Prostate gland (tissue), 2 donors: ENCODE data around the gene USP47. TPM values are rescaled to one million over a fixed set of nuclear protein-coding genes. Genes with fewer than 3 reads are reported as not detected.

Experiments
- DNase-seq: peaks from one replicate; pipeline ENCODE4 v3.0.0-alpha.2; 2019; ENCODE audit warnings: low spot score
- H3K27ac ChIP-seq, 2 donors: fragments of 200-600 bp; sonication (generic); 2 replicates each; pipeline ENCODE4 v1.5.1; 2017 to 2019
- H3K27me3 ChIP-seq: fragments of 200-600 bp; sonication (generic); replicated peaks from 2 replicates; pipeline ENCODE4 v1.5.1; 2019; ENCODE audit not compliant: insufficient read depth
- H3K36me3 ChIP-seq, 2 donors: fragments of 200-600 bp; sonication (generic); 1 replicate in 1 of 2; 2 replicates in 1 of 2; pipeline versions ENCODE4 v1.5.1 to v1.8.1; 2017 to 2019
- H3K4me1 ChIP-seq: fragments of 200-600 bp; sonication (generic); replicated peaks from 2 replicates; pipeline ENCODE4 v1.5.1; 2019
- H3K4me3 ChIP-seq, 2 donors: fragments of 200-600 bp; sonication (generic); 2 replicates each; pipeline ENCODE4 v1.5.1; 2017 to 2019
- H3K9me3 ChIP-seq: fragments of 200-600 bp; sonication (generic); 2 replicates; pipeline ENCODE4 v1.5.1; 2017
- POLR2A ChIP-seq: fragments of 450-650 bp; IDR thresholded peaks from one replicate; pipeline ENCODE4 v1.6.1; 2016; ENCODE audit warnings: antibody characterized with exemption, mild to moderate bottlenecking
- POLR2AphosphoS5 ChIP-seq: sonication (generic); formaldehyde crosslinking; IDR thresholded peaks from one replicate; pipeline ENCODE4 v1.6.1; 2017; ENCODE audit warnings: antibody characterized with exemption
- WGBS: methylation state at CpG from one replicate; pipeline ENCODE4 v1.1.5; 2018; 5-methylcytosine and 5-hydroxymethylcytosine counted together
- intact Hi-C: fragments of 100-400 bp; cut with DNase I; formaldehyde crosslinking; loops from one replicate; pipeline ENCODE4 v1.14.2; 2022
- total RNA-seq, 2 donors: library from RNA; depleted of rRNA; stranded (reverse); fragments of >200 nt; gene quantifications; one replicate each; pipeline ENCODE4 v1.1.0, GENCODE V29; 2016
- TF ChIP-seq, protein P1 (sequence below), 4 experiments: fragments of 200-600 bp in 2 of 4; fragments of 450-650 bp in 2 of 4; sonication (generic) in 2 of 4; IDR thresholded peaks; 1 replicate in 3 of 4; 2 replicates in 1 of 4; pipeline ENCODE4 v1.5.1; 2016 to 2019; ENCODE audit warnings: antibody characterized with exemption in 4 of 4, mild to moderate bottlenecking in 2 of 4, moderate library complexity in 2 of 4

Gene USP47
- total RNA-seq, 2 donors from 2014 or later: 58.4 to 76.6 TPM

DNA sequence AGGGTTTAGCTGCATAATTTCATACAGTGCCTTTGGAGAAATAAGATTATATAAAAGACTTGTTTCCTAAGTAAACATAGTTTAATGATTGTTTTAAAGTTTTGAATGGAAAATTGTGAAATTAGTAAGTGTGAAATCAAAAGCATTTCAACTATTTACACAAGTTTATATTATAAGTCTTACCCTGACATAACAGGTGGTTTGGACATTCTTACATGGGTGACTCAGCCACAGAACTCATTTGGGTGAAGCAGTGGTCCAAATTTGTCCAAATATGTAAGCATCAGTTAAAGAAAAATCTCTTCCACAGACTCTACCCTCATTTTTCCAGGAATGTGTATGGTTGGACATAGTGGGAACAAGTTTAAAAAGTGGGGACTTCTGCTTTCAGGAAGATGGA, 68.0 kb downstream of the USP47 start:
- no peak overlapping the region for H3K27ac ChIP-seq
- no peaks in the 10 kb centered on the region for H3K27me3 ChIP-seq
- H3K36me3 ChIP-seq: no peaks in the 10 kb centered on the region
- H3K4me1 ChIP-seq: no peaks in the 10 kb centered on the region
- no peak for TF ChIP-seq POLR2A
- TF ChIP-seq, protein P1, sequence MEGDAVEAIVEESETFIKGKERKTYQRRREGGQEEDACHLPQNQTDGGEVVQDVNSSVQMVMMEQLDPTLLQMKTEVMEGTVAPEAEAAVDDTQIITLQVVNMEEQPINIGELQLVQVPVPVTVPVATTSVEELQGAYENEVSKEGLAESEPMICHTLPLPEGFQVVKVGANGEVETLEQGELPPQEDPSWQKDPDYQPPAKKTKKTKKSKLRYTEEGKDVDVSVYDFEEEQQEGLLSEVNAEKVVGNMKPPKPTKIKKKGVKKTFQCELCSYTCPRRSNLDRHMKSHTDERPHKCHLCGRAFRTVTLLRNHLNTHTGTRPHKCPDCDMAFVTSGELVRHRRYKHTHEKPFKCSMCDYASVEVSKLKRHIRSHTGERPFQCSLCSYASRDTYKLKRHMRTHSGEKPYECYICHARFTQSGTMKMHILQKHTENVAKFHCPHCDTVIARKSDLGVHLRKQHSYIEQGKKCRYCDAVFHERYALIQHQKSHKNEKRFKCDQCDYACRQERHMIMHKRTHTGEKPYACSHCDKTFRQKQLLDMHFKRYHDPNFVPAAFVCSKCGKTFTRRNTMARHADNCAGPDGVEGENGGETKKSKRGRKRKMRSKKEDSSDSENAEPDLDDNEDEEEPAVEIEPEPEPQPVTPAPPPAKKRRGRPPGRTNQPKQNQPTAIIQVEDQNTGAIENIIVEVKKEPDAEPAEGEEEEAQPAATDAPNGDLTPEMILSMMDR (IDR thresholded peaks at IDR 0.05): no peak
- DNase-seq: no peak
- no peak overlapping the region for H3K4me3 ChIP-seq
- intact Hi-C loops: no loop called here
- H3K9me3 ChIP-seq: no peaks in the 10 kb centered on the region

DNA sequence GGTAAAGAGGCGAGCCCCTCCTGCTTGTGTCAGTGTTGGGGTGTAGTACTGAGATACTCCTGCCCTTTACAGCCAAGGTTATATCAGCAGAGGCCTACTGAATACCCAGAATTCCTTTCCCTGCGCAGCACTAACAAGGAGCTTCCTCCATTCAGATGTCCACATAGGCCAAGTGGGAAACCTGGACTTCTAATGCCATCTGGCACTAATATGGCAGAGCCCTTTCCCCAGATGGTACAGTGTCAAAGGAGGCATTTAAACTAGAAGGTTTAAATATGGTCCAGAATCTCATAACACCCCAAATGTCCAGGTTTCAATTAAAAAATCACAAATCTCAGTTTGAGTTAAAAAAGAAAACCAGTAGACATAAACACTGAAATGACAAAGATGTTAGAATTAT, 68.8 kb downstream of the USP47 start:
- intact Hi-C loops: no loop called here

DNA sequence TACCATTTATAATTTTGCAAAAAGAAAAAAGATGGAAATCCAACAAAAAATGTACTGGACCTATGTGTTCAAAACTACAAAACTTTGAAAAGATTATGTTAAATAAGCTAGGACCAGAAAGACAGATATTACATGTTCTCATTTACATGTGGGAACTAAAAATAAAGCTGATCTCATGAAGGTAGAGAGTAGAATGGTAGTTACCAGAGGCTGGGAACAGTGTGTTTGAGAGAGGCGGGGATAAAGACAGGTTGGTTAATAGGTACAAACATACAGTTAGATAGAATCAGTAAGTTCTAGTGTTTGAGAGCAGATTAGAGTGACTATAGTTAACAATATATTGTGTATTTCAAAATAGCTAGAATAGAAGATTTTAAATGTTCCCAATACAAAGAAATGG, 71.6 kb downstream of the USP47 start:
- WGBS: 97% methylated on average over 1 of the region's 1 CpG
- no peaks in the 10 kb centered on the region for H3K27me3 ChIP-seq
- no peak overlapping the region for H3K4me3 ChIP-seq
- no peaks in the 10 kb centered on the region for H3K9me3 ChIP-seq
- TF ChIP-seq, protein P1 (IDR thresholded peaks at IDR 0.05): no peak
- no peak for TF ChIP-seq POLR2A
- TF ChIP-seq POLR2AphosphoS5: no peak
- no peak overlapping the region for H3K27ac ChIP-seq
- H3K4me1 ChIP-seq: no peaks in the 10 kb centered on the region
- no peaks in the 10 kb centered on the region for H3K36me3 ChIP-seq
- intact Hi-C loops: no loop called here
- no peak for DNase-seq

More for the DNA sequence above, 68.8 kb downstream of the USP47 start:
- no peak for DNase-seq
- no peaks in the 10 kb centered on the region for H3K36me3 ChIP-seq
- H3K4me1 ChIP-seq: no peaks in the 10 kb centered on the region
- TF ChIP-seq, protein P1 (IDR thresholded peaks at IDR 0.05): no peak
- no peaks in the 10 kb centered on the region for H3K27me3 ChIP-seq
- no peaks in the 10 kb centered on the region for H3K9me3 ChIP-seq
- no peak overlapping the region for H3K4me3 ChIP-seq
- 95% methylated on average over 2 of the region's 2 CpGs for WGBS
- no peak overlapping the region for H3K27ac ChIP-seq

DNA sequence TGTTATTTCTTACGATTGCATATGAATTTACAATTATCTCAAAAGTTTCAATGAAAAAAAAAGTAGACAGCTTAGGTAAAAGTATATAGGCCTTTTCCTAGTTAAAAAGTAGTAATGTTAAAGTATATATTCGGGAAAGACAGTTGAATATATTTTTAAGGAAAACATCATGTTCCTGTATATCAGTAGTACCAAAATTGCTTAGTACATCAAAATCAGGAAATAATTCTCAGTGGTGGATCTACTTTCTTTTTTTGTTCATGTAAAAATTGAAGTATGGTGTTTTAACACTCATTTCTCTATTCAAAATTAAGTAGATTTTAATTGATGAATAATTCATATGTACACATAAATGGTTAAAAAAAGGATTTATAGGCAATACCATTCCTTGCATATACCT, 73.9 kb downstream of the USP47 start:
- intact Hi-C loops: no loop called here
- no peaks in the 10 kb centered on the region for H3K27me3 ChIP-seq
- H3K36me3 ChIP-seq: no peaks in the 10 kb centered on the region
- no peak for TF ChIP-seq POLR2AphosphoS5
- TF ChIP-seq, protein P1 (IDR thresholded peaks at IDR 0.05): no peak
- TF ChIP-seq POLR2A: no peak
- H3K4me3 ChIP-seq: no peak overlapping the region
- H3K9me3 ChIP-seq: no peaks in the 10 kb centered on the region
- H3K4me1 ChIP-seq: no peaks in the 10 kb centered on the region
- WGBS: 97% methylated on average over 2 of the region's 2 CpGs
- no peak for DNase-seq
- H3K27ac ChIP-seq: no peak overlapping the region

DNA sequence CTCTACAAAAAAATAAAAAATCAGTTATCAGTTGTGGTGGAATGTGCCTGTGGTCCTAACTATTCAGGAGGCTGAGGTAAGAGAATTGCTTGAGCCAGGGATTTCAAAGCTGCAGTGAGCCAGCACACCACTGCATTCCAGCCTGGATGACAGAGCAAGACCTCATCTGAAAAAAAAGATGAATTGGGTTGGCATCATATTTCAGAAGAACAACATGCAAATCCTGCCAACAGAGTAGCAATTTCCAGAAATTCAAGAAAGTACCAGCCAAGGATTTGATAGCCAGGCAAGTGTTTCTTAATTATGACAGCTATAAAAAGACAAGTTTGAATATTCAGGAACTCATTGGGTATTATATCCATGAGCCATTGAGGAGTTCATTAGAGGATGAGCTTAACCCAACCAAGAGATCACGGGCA, 75.2 kb downstream of the USP47 start:
- WGBS: 88% methylated on average over 1 of the region's 1 CpG
- H3K4me3 ChIP-seq: no peak overlapping the region
- H3K4me1 ChIP-seq: no peaks in the 10 kb centered on the region
- no peaks in the 10 kb centered on the region for H3K36me3 ChIP-seq
- intact Hi-C loops: no loop called here
- H3K9me3 ChIP-seq: no peaks in the 10 kb centered on the region
- H3K27ac ChIP-seq: no peak overlapping the region
- H3K27me3 ChIP-seq: no peaks in the 10 kb centered on the region
- DNase-seq: no peak
- TF ChIP-seq POLR2A (no peak), POLR2AphosphoS5 (peak; percentile 14)
- TF ChIP-seq, protein P1 (IDR thresholded peaks at IDR 0.05): no peak
